ENCODE results near the gene VWF.

DNA sequence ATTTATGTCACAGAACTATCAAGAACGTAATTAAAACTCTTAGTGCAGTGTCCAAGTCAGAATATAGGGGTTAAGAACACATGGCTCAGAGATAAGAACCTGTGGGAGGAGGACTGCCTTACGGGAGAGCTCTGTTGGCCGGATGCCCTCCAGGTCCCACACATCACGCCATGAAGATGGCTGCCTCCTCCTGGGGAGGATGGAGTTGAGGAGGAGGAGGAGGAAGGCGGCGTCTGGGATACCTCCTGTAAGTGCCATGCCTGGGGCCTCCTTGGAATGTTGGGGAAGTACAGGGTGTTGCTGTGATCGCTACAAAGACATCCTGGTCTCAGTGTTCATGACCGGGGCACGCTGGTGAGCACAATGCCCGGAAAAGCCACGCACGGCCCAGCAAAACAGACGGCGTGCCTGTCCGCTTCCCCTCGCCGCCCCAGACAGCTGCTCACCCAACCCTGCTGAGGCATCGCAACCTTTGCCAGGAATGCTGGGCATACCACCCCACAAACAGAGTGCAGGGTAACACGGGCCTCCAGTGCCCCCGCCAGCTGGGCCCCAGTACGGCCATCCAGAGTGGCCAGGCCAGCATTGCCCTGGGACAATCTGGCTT lies 47.0 kb upstream of the VWF start:
- TF ChIP-seq CTCF (IDR thresholded peaks at IDR 0.05; ENCODE audit: extremely low read depth in 1 of 2, insufficient read depth in 1 of 2, low read depth in 1 of 2, low read length in 2 of 2): peak; percentile 58 to 65
- TF ChIP-seq MYC (IDR thresholded peaks at IDR 0.05; ENCODE audit: low read depth, low read length): peak; percentile 45
- no peak for TF ChIP-seq EZH2 (IDR thresholded peaks at IDR 0.05; ENCODE audit: borderline replicate concordance, low read depth, low read length, severe bottlenecking)
- TF ChIP-seq MAX (IDR thresholded peaks at IDR 0.05; ENCODE audit: insufficient read depth, insufficient read length): peak; percentile 79
- TF ChIP-seq POLR2AphosphoS5 (IDR thresholded peaks at IDR 0.05; ENCODE audit: insufficient read depth, low read depth, low read length): peak; percentile 100
- peak; percentile 71 for TF ChIP-seq JUN (IDR thresholded peaks at IDR 0.05; ENCODE audit: borderline replicate concordance, insufficient read depth, insufficient read length, low read depth)

Data from endothelial cell of umbilical vein (primary cell).